GM12891 (cell line): ENCODE measurements around the gene ELOVL6.
"Not testable (repeated sequence)": the region's sequence is repeated elsewhere in the genome, so short reads cannot be mapped to it uniquely, and the experiment has no call there.

ENCODE experiments used
- DNase-seq: peaks from one replicate; pipeline ENCODE4 v3.0.0; 2011; ENCODE audit warnings: low spot score; ENCODE audit not compliant: insufficient read length
- FAIRE-seq: peaks from 2 replicates; lab custom pipeline; 2011; peaks lifted over from hg19 to GRCh38; lab: Jason Lieb, UNC
- PAX5 ChIP-seq: IDR thresholded peaks from 2 replicates; pipeline ENCODE4 v1.6.1; 2011; ENCODE audit warnings: low read length, moderate library complexity, mild to moderate bottlenecking; ENCODE audit not compliant: insufficient read depth, severe bottlenecking
- POLR2A ChIP-seq: IDR thresholded peaks from 2 replicates; pipeline ENCODE4 v1.6.1; 2011; ENCODE audit warnings: low read depth, low read length, control low read depth
- POLR2AphosphoS5 ChIP-seq: IDR thresholded peaks from 2 replicates; pipeline ENCODE4 v1.6.1; 2011; ENCODE audit warnings: low read depth, low read length, control low read depth
- POU2F2 ChIP-seq: IDR thresholded peaks from 2 replicates; pipeline ENCODE4 v1.6.1; 2011; ENCODE audit warnings: low read depth, mild to moderate bottlenecking, control low read depth, low read length, moderate library complexity
- SPI1 ChIP-seq: IDR thresholded peaks from 2 replicates; pipeline ENCODE4 v1.6.1; 2011; ENCODE audit warnings: low read depth, low read length, control low read depth
- TAF1 ChIP-seq: IDR thresholded peaks from 2 replicates; pipeline ENCODE4 v1.6.1; 2011; ENCODE audit warnings: low read depth, low read length, control low read depth

The ELOVL6 gene

GRCh38 chr4:110196871-110197528, 1.4 kb downstream of the ELOVL6 start:
- peak; percentile 68 for FAIRE-seq
- DNase-seq: peak; percentile 39

GRCh38 chr4:110196206-110196870, 2.1 kb downstream of the ELOVL6 start:
- peak; percentile 29 for DNase-seq
- peak; percentile 5 for FAIRE-seq
- TF ChIP-seq SPI1 (peak; percentile 58), TAF1 (no peak), POLR2A (no peak)

More at GRCh38 chr4:110196871-110197528, 1.4 kb downstream of the ELOVL6 start:
- TF ChIP-seq POLR2A (peak; percentile 7; the same call in 1 of the 2 replicates), POU2F2 (peak; percentile 32; the same call in 1 of the 2 replicates), POLR2AphosphoS5 (no peak), PAX5 (no peak), TAF1 (no peak), SPI1 (no peak)

GRCh38 chr4:110195561-110196205, 2.7 kb downstream of the ELOVL6 start:
- FAIRE-seq (peak; percentile 5), DNase-seq (no peak)
- no peak for TF ChIP-seq POU2F2
- no peak for TF ChIP-seq POLR2AphosphoS5
- no peak for TF ChIP-seq POLR2A
- TF ChIP-seq TAF1: no peak
- TF ChIP-seq PAX5: no peak
- no peak for TF ChIP-seq SPI1

GRCh38 chr4:110193822-110194761, 4.3 kb downstream of the ELOVL6 start:
- peak; percentile 41 for DNase-seq
- FAIRE-seq: peak; percentile 92
- TF ChIP-seq POU2F2 (peak; percentile 60; the same call in 1 of the 2 replicates), POLR2A (peak; percentile 79), SPI1 (no peak), POLR2AphosphoS5 (peak; percentile 67; the same call in 1 of the 2 replicates), TAF1 (0 out of 2 replicates have a peak, but pooled peaks have one; percentile 39), PAX5 (no peak)

- FAIRE-seq, DNase-seq: not testable (repeated sequence)
Observed at GRCh38 chr4:110193287-110193686, 5.1 kb downstream of the ELOVL6 start.

GRCh38 chr4:110190249-110190648, 8.2 kb downstream of the ELOVL6 start:
- no peak for TF ChIP-seq POLR2A
- no peak for TF ChIP-seq POU2F2
- no peak for TF ChIP-seq SPI1
- no peak for TF ChIP-seq PAX5
- no peak for TF ChIP-seq TAF1
- no peak for TF ChIP-seq POLR2AphosphoS5
- DNase-seq (no peak), FAIRE-seq (no peak)

- DNase-seq (no peak), FAIRE-seq (no peak)
- TF ChIP-seq SPI1: no peak
- TF ChIP-seq POLR2AphosphoS5: no peak
- no peak for TF ChIP-seq POLR2A
- TF ChIP-seq PAX5: no peak
- TF ChIP-seq POU2F2: no peak
- TF ChIP-seq TAF1: no peak
Observed at GRCh38 chr4:110188113-110188512, 10.3 kb downstream of the ELOVL6 start.

- TF ChIP-seq POLR2A (no peak), SPI1 (no peak), PAX5 (no peak)
- DNase-seq (no peak), FAIRE-seq (no peak)
Observed at GRCh38 chr4:110184791-110185155, 13.6 kb downstream of the ELOVL6 start.

- FAIRE-seq: peak; percentile 57
- no peak for TF ChIP-seq POLR2AphosphoS5
- TF ChIP-seq SPI1: peak; percentile 76
- DNase-seq: no peak
Observed at GRCh38 chr4:110184140-110184790, 14.2 kb downstream of the ELOVL6 start.
